ENCODE results near the gene TRABD2A.
"Not testable (repeated sequence)": the region's sequence is repeated elsewhere in the genome, so short reads cannot be mapped to it uniquely, and the experiment has no call there.

The TRABD2A gene

DNA sequence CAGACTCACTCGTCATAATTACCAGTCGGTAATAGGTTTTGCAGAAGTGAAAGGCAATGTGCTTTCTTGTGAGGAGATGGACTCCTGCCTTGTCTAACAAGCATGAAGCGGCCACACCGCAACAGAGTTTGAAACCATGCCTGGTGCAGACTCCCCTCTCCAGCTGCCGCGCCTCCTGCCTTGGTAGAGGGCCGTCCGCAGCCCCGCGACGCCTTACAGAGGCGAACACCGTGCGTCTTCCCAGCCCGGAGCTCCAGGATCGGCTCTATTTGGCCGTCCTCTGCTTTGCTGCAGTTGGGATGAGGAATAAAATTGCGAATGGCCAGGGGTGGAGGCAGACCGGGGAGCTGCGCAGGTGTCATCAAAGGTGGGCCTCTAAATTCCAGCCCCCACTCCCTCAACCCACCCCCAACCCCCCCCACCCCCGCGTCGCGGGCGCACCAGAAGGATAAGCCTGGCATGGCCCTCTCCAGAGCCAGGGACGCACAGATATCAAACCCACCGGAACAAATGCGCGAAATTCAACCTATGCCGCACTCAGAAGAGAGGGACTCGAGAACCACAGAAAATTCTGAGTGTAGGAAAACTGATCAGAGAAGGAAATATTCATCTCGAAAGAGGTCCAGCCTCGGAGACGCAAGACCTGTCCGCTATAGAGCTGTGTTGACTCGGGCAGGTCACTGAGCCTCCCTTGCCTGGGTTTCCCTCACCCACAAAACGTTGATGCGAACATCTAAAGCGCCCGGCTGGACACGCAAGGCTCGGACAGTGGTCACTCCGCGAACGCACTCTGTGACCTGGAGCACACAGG, 1.1 kb downstream of the TRABD2A start:
- peak; percentile 42 for DNase-seq

DNA sequence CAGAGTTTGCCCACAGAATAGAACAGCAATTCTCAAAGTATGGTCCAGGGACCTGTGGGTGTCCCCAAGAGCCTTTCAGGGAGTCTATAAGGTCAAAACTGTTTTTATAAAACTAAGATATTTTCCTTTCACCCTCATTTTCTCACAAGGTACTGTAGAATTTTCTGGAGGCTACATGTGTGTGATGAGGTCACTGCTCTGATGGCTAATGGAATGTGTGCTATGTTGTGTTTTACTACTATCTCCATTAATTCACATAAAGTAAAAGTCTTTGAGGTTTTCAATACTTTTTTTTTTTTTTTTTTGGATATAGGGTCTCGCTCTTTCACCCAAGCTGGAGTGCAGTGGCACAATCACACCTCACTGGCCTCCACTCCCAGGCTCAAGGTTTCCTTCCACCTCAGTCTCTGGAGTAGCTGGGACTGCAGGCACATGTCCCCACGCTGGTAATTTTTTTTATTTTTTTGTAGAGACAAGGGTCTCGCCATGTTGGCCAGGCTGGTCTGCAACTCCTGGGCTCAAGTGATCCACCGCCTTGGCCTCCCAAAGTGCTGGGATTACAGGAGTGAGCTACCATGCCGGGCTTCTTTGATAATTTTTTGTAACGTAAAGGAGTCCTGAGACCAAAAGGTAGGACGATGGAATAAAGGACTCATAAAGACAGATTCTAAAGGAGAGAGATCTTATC, 1.8 kb downstream of the TRABD2A start:
- no peak for DNase-seq

DNA sequence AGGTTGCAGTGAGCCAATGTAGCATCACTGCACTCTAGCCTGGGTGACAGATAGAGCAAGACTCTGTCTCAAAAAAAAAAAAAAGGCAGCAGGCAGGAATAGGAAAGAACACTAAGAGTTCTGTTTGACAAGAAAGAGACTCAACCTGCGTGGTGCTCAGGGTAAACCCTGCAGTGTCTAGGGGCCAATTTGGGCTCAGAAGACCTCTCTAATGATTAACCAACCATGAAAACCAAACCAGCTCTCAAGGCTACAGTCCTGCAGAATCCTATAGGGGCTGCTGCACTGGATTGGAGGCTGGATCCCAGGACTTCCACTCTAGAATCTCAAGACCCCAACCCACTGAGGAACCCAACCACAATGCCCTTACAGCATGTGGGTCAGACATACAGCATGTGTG, 2.4 kb downstream of the TRABD2A start:
- DNase-seq: no peak

GRCh38 chr2:84876369-84876768, 4.5 kb downstream of the TRABD2A start:
- DNase-seq: no peak

- not testable (repeated sequence) for DNase-seq
Observed at GRCh38 chr2:84875619-84876018, 5.3 kb downstream of the TRABD2A start.

DNA sequence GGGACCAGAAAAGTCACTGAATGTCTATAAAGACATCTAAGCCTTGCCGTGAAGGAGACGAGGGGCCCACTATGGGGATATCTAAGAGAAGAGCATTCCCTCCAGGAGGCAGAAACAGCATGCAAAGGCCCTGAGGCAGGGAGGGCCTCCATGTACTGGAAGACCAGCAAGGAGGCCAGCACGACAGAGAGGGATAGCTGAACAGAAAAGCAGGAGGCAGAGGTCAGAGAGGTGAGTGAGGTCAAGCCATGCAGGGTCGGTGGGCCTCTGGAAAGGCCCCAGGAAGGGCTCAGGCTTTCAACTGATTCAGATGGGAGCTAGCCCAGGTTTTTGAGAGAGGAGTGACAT, 5.7 kb downstream of the TRABD2A start:
- no peak for DNase-seq

- DNase-seq: no peak
Observed at GRCh38 chr2:84874381-84875212, 6.3 kb downstream of the TRABD2A start.

DNA sequence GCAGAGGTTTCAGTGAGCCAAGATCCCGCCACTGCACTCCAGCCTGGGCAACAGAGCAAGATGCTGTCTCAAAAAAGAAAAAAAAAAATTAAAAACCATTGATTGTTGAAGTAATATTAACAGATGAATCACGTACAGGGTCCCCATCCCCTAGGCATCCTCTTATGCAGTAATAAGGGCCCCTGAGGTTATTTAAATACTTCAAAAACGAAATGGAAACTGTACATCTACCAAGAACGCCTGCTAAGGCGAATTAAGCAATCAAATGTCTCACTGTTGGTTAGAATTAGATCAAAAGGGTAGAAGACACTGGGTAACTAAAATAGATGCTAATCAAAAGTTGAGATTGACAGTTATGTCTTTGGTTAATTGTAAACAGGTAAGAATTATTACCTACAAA, 7.5 kb downstream of the TRABD2A start:
- no peak for DNase-seq

- not testable (repeated sequence) for DNase-seq
Observed at GRCh38 chr2:84872691-84873090, 8.2 kb downstream of the TRABD2A start.

- DNase-seq: no peak
Observed at GRCh38 chr2:84870306-84870705, 10.6 kb downstream of the TRABD2A start.

GRCh38 chr2:84868327-84868726, 12.6 kb downstream of the TRABD2A start:
- DNase-seq: not testable (repeated sequence)

DNA sequence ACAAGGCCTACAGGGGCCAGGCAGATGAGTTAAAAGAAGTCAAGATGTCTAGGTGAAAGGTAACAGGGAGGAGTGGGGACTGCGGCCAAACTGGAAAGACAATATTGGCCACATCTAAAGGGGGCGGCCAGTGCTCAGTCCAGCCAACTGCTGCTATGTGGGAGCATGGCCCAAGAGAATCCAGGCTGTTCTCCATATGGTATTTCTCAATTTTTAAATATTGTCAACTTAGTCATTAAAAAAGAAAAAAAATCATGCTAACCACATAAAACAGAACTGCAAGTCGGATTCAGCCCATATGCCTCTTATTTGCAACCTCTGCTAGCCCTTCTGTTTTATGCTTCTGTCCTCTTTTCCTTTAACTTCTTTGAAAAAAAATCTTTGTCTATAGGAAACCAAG, 14.8 kb downstream of the TRABD2A start:
- DNase-seq: no peak

- DNase-seq: no peak
Observed at GRCh38 chr2:84865181-84865783, 15.6 kb downstream of the TRABD2A start.

GRCh38 chr2:84862006-84862405, 18.9 kb downstream of the TRABD2A start:
- DNase-seq: no peak

GRCh38 chr2:84861539-84861938, 19.3 kb downstream of the TRABD2A start:
- no peak for DNase-seq

DNA sequence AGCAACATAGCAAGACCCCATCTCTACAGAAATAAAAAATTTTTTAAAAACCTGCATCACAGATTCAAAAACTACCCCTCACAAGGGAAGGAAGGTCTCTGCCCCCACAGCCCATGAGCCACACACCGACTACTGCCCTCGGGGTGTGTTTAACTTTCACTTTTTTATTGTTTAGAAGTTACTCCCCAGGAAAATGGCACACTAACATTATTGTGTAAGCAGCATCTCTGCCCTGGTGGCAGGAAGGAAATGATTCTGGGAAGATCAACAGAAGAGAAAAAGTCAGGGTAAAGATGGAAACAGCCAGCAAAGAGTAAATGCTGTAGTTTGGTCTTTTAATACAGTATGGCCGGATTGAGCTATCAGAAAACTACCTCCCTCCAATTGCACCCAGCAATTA, 21.9 kb downstream of the TRABD2A start:
- DNase-seq: no peak

- DNase-seq: no peak
Observed at GRCh38 chr2:84858123-84858522, 22.8 kb downstream of the TRABD2A start.

GRCh38 chr2:84857566-84857965, 23.3 kb downstream of the TRABD2A start:
- no peak for DNase-seq

DNA sequence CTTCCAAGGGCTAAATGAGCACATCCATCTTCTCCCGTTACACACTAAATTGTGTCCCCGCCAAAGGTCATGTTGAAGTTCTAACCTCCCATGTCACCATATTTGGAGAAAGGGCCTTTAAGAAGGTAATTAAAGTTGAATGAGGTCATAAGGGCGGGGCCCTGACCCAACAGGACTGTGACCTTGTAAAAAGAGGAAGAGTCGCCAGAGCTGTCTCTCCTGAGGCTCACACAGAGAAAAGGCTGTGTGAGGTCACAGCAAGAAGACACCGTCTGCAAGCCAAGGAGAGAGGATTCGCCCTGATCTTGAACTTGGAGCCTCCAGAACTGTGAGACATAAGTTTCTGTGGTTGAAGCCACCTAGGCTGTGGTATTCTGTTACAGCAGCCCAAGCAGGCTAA, 24.1 kb downstream of the TRABD2A start:
- no peak for DNase-seq

- DNase-seq: no peak
Observed at GRCh38 chr2:84855731-84856130, 25.2 kb downstream of the TRABD2A start.

- no peak for DNase-seq
Observed at GRCh38 chr2:84854850-84855249, 26.0 kb downstream of the TRABD2A start.

GRCh38 chr2:84851876-84852275, 29.0 kb downstream of the TRABD2A start:
- no peak for DNase-seq

DNA sequence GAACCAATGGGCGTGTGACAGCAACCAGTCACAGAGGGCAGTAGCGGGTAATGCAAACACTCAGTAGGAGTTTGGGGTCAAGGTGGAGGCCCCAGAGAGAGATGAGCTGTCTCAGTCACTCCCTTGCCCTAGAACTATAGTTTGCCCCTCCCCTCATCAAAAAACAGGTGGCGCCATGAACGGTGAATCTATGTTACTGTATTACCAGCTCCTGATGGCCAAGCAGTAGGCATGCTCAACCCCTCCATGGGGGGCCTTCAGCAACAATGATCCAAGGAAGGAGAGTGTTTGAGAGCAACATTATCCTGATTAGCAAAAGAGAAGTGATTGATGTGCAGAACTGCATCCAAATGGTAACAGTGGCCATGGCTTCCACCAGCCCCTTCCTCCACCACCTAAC, 30.4 kb downstream of the TRABD2A start:
- DNase-seq: no peak
